Endodermal cell (in vitro differentiated cells): ENCODE results near the gene KCNC4. TPM values are rescaled to one million over a fixed set of nuclear protein-coding genes. Genes with fewer than 3 reads are reported as not detected.

Experiments
- DNase-seq: peaks from one replicate; pipeline ENCODE4 v3.0.0-alpha.2; 2017
- H3K27ac ChIP-seq: 2 replicates; pipeline ENCODE4 v1.5.1; 2013; ENCODE audit warnings: mild to moderate bottlenecking, low read depth, low read length, moderate library complexity
- H3K27me3 ChIP-seq: 2 replicates; pipeline ENCODE4 v1.6.1; 2013; ENCODE audit warnings: mild to moderate bottlenecking, low read length, moderate library complexity; ENCODE audit not compliant: insufficient read depth, control insufficient read depth, poor library complexity, severe bottlenecking
- H3K36me3 ChIP-seq: 2 replicates; pipeline ENCODE4 v1.7.0; 2013; ENCODE audit warnings: mild to moderate bottlenecking, low read length, moderate library complexity; ENCODE audit not compliant: control insufficient read depth, insufficient read depth
- H3K4me1 ChIP-seq: one replicate; pipeline ENCODE4 v1.7.0; 2013; ENCODE audit warnings: low read length; ENCODE audit not compliant: control insufficient read depth, insufficient read depth
- H3K4me3 ChIP-seq: 2 replicates; pipeline ENCODE4 v1.5.1; 2013; ENCODE audit warnings: mild to moderate bottlenecking, low read length, moderate library complexity
- H3K9ac ChIP-seq: 2 replicates; pipeline ENCODE4 v1.6.1; 2013; ENCODE audit warnings: mild to moderate bottlenecking, low read length, moderate library complexity; ENCODE audit not compliant: poor library complexity, severe bottlenecking; ENCODE audit errors: extremely low read depth
- H3K9me3 ChIP-seq: 2 replicates; pipeline ENCODE4 v1.6.1; 2013; ENCODE audit warnings: mild to moderate bottlenecking, low read length, moderate library complexity; ENCODE audit not compliant: control insufficient read depth
- H3K27ac Mint-ChIP-seq: 2 replicates; pipeline ENCODE4 v1.8.0; 2020; ENCODE audit warnings: mixed read lengths
- H3K27me3 Mint-ChIP-seq: 2 replicates; pipeline ENCODE4 v1.8.0; 2021; ENCODE audit warnings: mild to moderate bottlenecking, mixed read lengths; ENCODE audit not compliant: insufficient read depth
- H3K36me3 Mint-ChIP-seq: 2 replicates; pipeline ENCODE4 v1.8.0; 2020; ENCODE audit warnings: low read depth, mixed read lengths
- H3K4me1 Mint-ChIP-seq: 2 replicates; pipeline ENCODE4 v1.8.0; 2020; ENCODE audit warnings: mixed read lengths
- H3K4me3 Mint-ChIP-seq: 2 replicates; pipeline ENCODE4 v1.8.0; 2020; ENCODE audit warnings: mild to moderate bottlenecking, moderate library complexity, mixed read lengths
- H3K9me3 Mint-ChIP-seq: 2 replicates; pipeline ENCODE4 v1.8.0; 2020; ENCODE audit warnings: mild to moderate bottlenecking, mixed read lengths
- CTCF ChIP-seq: fragments of 200-600 bp; sonication (generic); conservative IDR thresholded peaks from 2 replicates; pipeline ENCODE4 v1.5.0; 2021; ENCODE audit warnings: antibody characterized with exemption, mild to moderate bottlenecking
- WGBS, 2 experiments: methylation state at CpG; one replicate each; pipeline versions ENCODE4 v1.1.5 to v1.1.7; 2013; ENCODE audit warnings: missing lambda C conversion rate in 2 of 2, mixed read lengths in 1 of 2; ENCODE audit not compliant: insufficient coverage in 1 of 2, insufficient read length in 1 of 2; 5-methylcytosine and 5-hydroxymethylcytosine counted together
- total RNA-seq, 2 donors: library from RNA; stranded (reverse); fragmentation: NEBNext Ultra II Directional in 1 of 2; extraction: Animal tissue kit (Norgen Biotek cat#: 25700) in 1 of 2; gene quantifications; 2 replicates in 1 of 2; 3 replicates in 1 of 2; pipeline ENCODE4 v1.2.1, GENCODE V29; 2021

Gene KCNC4
- total RNA-seq, 2 donors from 2014 or later, result 7.6 to 10.2 TPM

GRCh38 chr1:110215621-110216515 lies 5.8 kb downstream of the KCNC4 start:
- Histone ChIP-seq H3K4me1 (peaks cover 22% of the 10 kb centered on the region), H3K27me3 (peaks cover 34% of the 10 kb centered on the region), H3K9ac (no peak overlapping the region), H3K36me3 (no peaks in the 10 kb centered on the region), H3K27ac (no peak overlapping the region), H3K4me3 (no peak overlapping the region), H3K9me3 (no peaks in the 10 kb centered on the region)
- Mint-ChIP-seq H3K27me3 (peaks cover 34% of the 10 kb centered on the region), H3K4me3 (no peak overlapping the region), H3K4me1 (peaks cover 44% of the 10 kb centered on the region), H3K27ac (no peak overlapping the region), H3K36me3 (no peaks in the 10 kb centered on the region), H3K9me3 (no peaks in the 10 kb centered on the region)
- 89 to 90% methylated on average over 3 to 7 of the region's 7 CpGs for WGBS, 2 experiments
- TF ChIP-seq CTCF, result no peak
- no peak for DNase-seq

- Histone ChIP-seq H3K4me3 (no peak overlapping the region), H3K27ac (no peak overlapping the region), H3K9ac (no peak overlapping the region), H3K36me3 (no peaks in the 10 kb centered on the region), H3K4me1 (peaks cover 22% of the 10 kb centered on the region), H3K9me3 (no peaks in the 10 kb centered on the region), H3K27me3 (peaks cover 24% of the 10 kb centered on the region)
- Mint-ChIP-seq H3K36me3 (no peaks in the 10 kb centered on the region), H3K27ac (no peak overlapping the region), H3K4me3 (no peak overlapping the region), H3K9me3 (no peaks in the 10 kb centered on the region), H3K27me3 (peaks cover 24% of the 10 kb centered on the region), H3K4me1 (peaks cover 44% of the 10 kb centered on the region)
- DNase-seq, result no peak
- 94 to 100% methylated on average over 5 to 6 of the region's 6 CpGs for WGBS, 2 experiments
- TF ChIP-seq CTCF, result no peak
Observed at GRCh38 chr1:110216844-110217444, 6.8 kb downstream of the KCNC4 start.

GRCh38 chr1:110218137-110218536 lies 8.0 kb downstream of the KCNC4 start:
- H3K9me3 ChIP-seq, result no peaks in the 10 kb centered on the region
- Mint-ChIP-seq H3K27ac (no peak overlapping the region), H3K4me1 (peaks cover 37% of the 10 kb centered on the region), H3K27me3 (peaks cover 12% of the 10 kb centered on the region), H3K36me3 (no peaks in the 10 kb centered on the region), H3K4me3 (no peak overlapping the region), H3K9me3 (no peaks in the 10 kb centered on the region)
- H3K27ac ChIP-seq, result no peak overlapping the region
- H3K4me1 ChIP-seq, result peaks cover 22% of the 10 kb centered on the region
- no peaks in the 10 kb centered on the region for H3K36me3 ChIP-seq
- TF ChIP-seq CTCF, result no peak
- 87% methylated on average over 4 to 5 of the region's 5 CpGs for WGBS, 2 experiments
- no peak overlapping the region for H3K4me3 ChIP-seq
- DNase-seq, result no peak
- H3K27me3 ChIP-seq, result peaks cover 12% of the 10 kb centered on the region
- H3K9ac ChIP-seq, result no peak overlapping the region
